Skeletal muscle tissue (tissue), 4 donors: ENCODE measurements around the gene DCAF8. TPM values are rescaled to one million over a fixed set of nuclear protein-coding genes. Genes with fewer than 3 reads are reported as not detected.

Experiments
- H3K27ac ChIP-seq: one replicate; pipeline ENCODE4 v1.7.0; 2013; ENCODE audit warnings: mild to moderate bottlenecking, low read depth, low read length, inconsistent platforms
- H3K27me3 ChIP-seq, 3 donors: one replicate each; pipeline ENCODE4 v1.7.0; 2013; ENCODE audit warnings: low read length in 3 of 3; ENCODE audit not compliant: control insufficient read depth in 3 of 3, insufficient read depth in 3 of 3
- H3K36me3 ChIP-seq, 3 donors: one replicate each; pipeline ENCODE4 v1.7.0; 2013; ENCODE audit warnings: low read length in 3 of 3; ENCODE audit not compliant: control insufficient read depth in 3 of 3, insufficient read depth in 3 of 3
- H3K4me1 ChIP-seq, 3 donors: one replicate each; pipeline ENCODE4 v1.7.0; 2013; ENCODE audit warnings: low read length in 3 of 3, mild to moderate bottlenecking in 3 of 3; ENCODE audit not compliant: control insufficient read depth in 3 of 3, insufficient read depth in 3 of 3
- H3K4me3 ChIP-seq, 3 donors: one replicate each; pipeline ENCODE4 v1.7.0; 2013; ENCODE audit warnings: low read length in 3 of 3
- H3K9ac ChIP-seq, 3 donors: one replicate each; pipeline ENCODE4 v1.7.0; 2013; ENCODE audit warnings: low read length in 3 of 3, mild to moderate bottlenecking in 3 of 3, moderate library complexity in 2 of 3, low read depth in 1 of 3
- H3K9me3 ChIP-seq, 3 donors: one replicate each; pipeline ENCODE4 v1.7.0; 2013; ENCODE audit warnings: low read length in 3 of 3; ENCODE audit not compliant: control insufficient read depth in 3 of 3
- total RNA-seq: library from RNA; depleted of rRNA; stranded (reverse); fragments of >200 nt; gene quantifications from one replicate; pipeline ENCODE4 v1.2.3, GENCODE V29; 2014
- donor health status: Osteomylitis.

The DCAF8 gene
- total RNA-seq, 1 donor from 2014 or later: 63.2 TPM

GRCh38 chr1:160208557-160209320, 53.6 kb downstream of the DCAF8 start:
- Histone ChIP-seq H3K36me3 (peaks cover 19 to 33% (median 23%) of the 10 kb centered on the region in 3 donors), H3K27me3 (no peaks in the 10 kb centered on the region), H3K4me3 (peak overlapping the region in 1 of 3 donors; percentile 29), H3K9ac (peak overlapping the region in 1 of 3 donors; percentile 50), H3K4me1 (peaks cover 57 to 70% (median 66%) of the 10 kb centered on the region in 3 donors), H3K27ac (peak overlapping the region; percentile 88), H3K9me3 (no peaks in the 10 kb centered on the region)

- Histone ChIP-seq H3K4me1 (peaks cover 57 to 70% (median 66%) of the 10 kb centered on the region in 3 donors), H3K9me3 (no peaks in the 10 kb centered on the region), H3K9ac (peak overlapping the region; percentile 3 to 50 (median 21)), H3K4me3 (peak overlapping the region in 1 of 3 donors; percentile 45), H3K36me3 (peaks cover 13 to 25% (median 16%) of the 10 kb centered on the region in 3 donors), H3K27me3 (no peaks in the 10 kb centered on the region), H3K27ac (peak overlapping the region; percentile 88)
Measured at GRCh38 chr1:160207771-160208556, 54.4 kb downstream of the DCAF8 start.

DNA sequence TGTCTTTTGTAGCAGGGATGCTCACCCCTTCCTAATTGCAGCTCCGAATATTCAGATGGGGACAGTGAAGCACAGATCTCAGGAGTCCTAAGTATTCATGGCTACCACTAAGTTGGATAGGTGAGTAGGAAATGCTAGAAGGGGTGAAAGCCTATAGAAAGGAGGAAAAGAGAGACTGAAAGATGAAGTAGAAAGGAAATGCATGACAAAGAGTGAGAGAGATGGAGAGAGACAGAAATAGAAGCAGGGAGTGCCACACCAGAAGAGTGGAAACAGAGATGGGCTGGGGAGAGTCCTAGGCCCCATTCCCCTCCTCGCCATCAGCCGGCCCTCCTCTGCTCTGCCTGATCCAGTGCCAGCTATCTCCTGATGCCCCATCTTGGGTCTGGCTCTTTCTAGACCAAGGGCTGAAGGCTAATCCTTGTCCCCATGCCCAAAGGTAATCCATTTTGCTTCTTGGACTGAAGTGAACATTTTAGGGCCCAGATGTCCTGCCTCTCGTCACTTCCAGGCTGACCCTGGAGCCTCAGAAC, 55.2 kb downstream of the DCAF8 start:
- Histone ChIP-seq H3K36me3 (peaks cover 12 to 25% (median 15%) of the 10 kb centered on the region in 3 donors), H3K9ac (peak overlapping the region in 1 of 3 donors; percentile 3), H3K27ac (peak overlapping the region; percentile 88), H3K9me3 (no peaks in the 10 kb centered on the region), H3K4me1 (peaks cover 57 to 70% (median 66%) of the 10 kb centered on the region in 3 donors), H3K27me3 (no peaks in the 10 kb centered on the region), H3K4me3 (peak overlapping the region in 1 of 3 donors; percentile 27)

DNA sequence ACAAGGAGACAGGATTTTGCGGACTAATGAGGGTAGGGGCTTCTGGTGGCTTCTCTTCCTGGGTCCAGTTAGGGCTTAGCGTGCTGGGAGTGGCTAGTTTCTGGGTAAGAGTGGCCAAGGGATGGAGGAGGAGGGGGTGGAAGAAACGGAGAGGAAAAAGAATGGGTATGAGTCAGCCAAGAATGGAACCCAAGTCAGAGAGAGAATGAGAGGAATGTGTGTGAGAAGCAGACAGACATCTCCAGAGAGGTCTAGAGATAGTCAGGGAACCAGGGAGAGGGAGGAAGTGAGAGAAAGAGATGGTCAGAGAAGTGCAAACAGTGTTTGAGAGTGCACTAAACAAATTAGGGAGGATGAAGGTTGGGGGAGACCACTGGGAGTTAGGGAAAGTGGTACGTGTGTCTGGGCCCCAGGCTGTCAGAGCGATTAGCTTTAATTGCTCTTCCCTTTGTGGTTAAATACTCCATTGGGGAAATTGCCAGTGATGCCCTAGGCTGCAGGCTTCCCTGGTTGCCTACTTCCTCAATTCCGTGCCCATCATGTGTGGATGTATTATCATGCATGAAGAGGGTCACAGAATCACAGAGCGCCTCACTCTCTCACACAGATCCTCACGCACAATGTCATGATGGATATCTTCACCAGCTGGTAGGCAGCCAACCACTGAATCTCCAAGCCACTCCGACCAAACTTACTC, 55.8 kb downstream of the DCAF8 start:
- Histone ChIP-seq H3K4me3 (peak overlapping the region; percentile 73 to 88 (median 83)), H3K9me3 (no peaks in the 10 kb centered on the region), H3K27me3 (no peaks in the 10 kb centered on the region), H3K4me1 (peaks cover 57 to 70% (median 68%) of the 10 kb centered on the region in 3 donors), H3K27ac (peak overlapping the region; percentile 88), H3K36me3 (peaks cover 14 to 26% (median 19%) of the 10 kb centered on the region in 3 donors), H3K9ac (peak overlapping the region; percentile 85 to 92 (median 91))

- Histone ChIP-seq H3K27me3 (no peaks in the 10 kb centered on the region), H3K9me3 (no peaks in the 10 kb centered on the region), H3K36me3 (peaks cover 17 to 26% (median 20%) of the 10 kb centered on the region in 3 donors), H3K27ac (peak overlapping the region; percentile 88), H3K4me1 (peaks cover 57 to 70% (median 68%) of the 10 kb centered on the region in 3 donors), H3K4me3 (peak overlapping the region; percentile 73 to 88 (median 83)), H3K9ac (peak overlapping the region; percentile 85 to 92 (median 91))
Measured at GRCh38 chr1:160206036-160206389, 56.3 kb downstream of the DCAF8 start.

- peaks cover 23 to 28% (median 25%) of the 10 kb centered on the region in 3 donors for H3K36me3 ChIP-seq
- H3K4me3 ChIP-seq: peak within 1 kb of the TSS; percentile 73 to 88 (median 83)
- H3K27me3 ChIP-seq: no peaks in the 10 kb centered on the region
- H3K27ac ChIP-seq: peak within 1 kb of the TSS; percentile 88
- H3K4me1 ChIP-seq: peaks cover 52 to 65% (median 64%) of the 10 kb centered on the region in 3 donors
- peak within 1 kb of the TSS; percentile 85 to 92 (median 91) for H3K9ac ChIP-seq
- H3K9me3 ChIP-seq: no peaks in the 10 kb centered on the region
Measured at GRCh38 chr1:160205242-160206035, 56.9 kb downstream of the DCAF8 start, which contains the start of gene PEA15. Gene PEA15, plus strand, starts transcription at chr1:160205384. Its CDS starts 6,161 bp downstream, at chr1:160211545.

DNA sequence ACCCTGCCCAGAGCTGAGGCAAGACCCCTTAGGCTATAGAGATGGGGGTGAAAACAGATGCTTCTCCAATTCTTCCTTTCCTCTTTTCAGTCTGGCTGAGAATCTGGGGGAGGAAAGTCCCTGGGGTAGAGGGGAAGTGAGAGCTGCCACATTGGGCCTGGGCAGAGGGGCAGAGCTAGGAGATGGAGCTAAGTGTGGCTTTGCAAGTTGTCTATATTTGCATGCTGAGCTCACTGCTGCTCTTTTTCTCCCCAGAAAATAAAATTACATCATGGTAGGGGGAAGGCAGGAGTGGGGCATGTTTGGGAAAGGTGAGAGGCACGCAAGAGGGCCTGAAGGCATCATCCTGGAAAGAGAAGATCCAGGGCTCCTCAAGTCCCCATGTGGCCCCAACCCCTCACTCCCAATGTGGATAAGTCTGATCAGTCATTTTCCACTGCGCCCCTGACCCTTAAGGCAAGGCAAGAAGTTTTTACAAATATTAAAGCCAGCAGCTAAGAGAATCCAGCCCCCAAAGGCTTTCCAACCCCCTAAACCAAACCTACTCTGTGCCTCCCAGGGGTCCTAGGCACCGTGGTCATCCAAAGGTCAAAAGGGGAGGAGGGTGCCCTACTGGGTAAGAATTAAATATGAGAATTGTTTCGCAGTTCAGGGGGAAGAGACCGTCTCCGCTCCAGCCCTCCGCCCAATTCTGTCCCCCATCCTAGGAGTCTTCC, 57.7 kb downstream of the DCAF8 start:
- H3K27ac ChIP-seq: peak overlapping the region; percentile 64
- no peaks in the 10 kb centered on the region for H3K27me3 ChIP-seq
- peaks cover 44 to 58% (median 56%) of the 10 kb centered on the region in 3 donors for H3K4me1 ChIP-seq
- H3K36me3 ChIP-seq: peaks cover 27 to 35% (median 31%) of the 10 kb centered on the region in 3 donors
- peak overlapping the region; percentile 29 to 65 (median 45) for H3K4me3 ChIP-seq
- peak overlapping the region; percentile 40 to 57 (median 46) for H3K9ac ChIP-seq
- no peaks in the 10 kb centered on the region for H3K9me3 ChIP-seq

DNA sequence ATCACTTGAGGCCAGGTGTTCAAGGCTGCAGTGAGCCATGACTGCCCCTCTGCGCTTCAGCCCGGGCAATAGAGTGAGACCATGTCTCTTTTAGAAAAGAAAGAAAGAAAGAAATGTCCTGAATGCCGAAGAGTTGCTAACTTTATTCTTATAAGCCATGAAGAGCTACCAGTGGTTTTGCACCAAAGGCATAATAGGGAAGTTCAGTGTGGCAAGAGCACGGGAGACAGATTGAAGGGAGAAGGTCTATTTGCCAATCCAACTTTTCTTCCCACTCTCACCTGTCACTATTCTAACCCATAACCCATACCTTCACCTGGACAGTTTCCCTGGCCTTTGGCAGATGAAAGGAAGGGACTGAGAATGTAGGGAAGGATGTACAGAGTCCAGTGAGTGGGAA, 61.6 kb downstream of the DCAF8 start:
- H3K36me3 ChIP-seq: peaks cover 55 to 67% (median 62%) of the 10 kb centered on the region in 3 donors
- no peaks in the 10 kb centered on the region for H3K9me3 ChIP-seq
- no peak overlapping the region for H3K27ac ChIP-seq
- H3K4me1 ChIP-seq: peaks cover 30 to 46% (median 43%) of the 10 kb centered on the region in 3 donors
- no peak overlapping the region for H3K9ac ChIP-seq
- no peaks in the 10 kb centered on the region for H3K27me3 ChIP-seq
- H3K4me3 ChIP-seq: no peak overlapping the region
